ENCODE measurements around the gene NBEAL2. TPM values are rescaled to one million over a fixed set of nuclear protein-coding genes. Genes with fewer than 3 reads are reported as not detected.
A peak's percentile ranks its signal among the peaks of the same experiment; 100 is the strongest.

Gene NBEAL2
- total and polyA plus RNA-seq, 2 of the 4 experiments (the other 2 are of a cell fraction) = 2.2 to 12.5 TPM

DNA sequence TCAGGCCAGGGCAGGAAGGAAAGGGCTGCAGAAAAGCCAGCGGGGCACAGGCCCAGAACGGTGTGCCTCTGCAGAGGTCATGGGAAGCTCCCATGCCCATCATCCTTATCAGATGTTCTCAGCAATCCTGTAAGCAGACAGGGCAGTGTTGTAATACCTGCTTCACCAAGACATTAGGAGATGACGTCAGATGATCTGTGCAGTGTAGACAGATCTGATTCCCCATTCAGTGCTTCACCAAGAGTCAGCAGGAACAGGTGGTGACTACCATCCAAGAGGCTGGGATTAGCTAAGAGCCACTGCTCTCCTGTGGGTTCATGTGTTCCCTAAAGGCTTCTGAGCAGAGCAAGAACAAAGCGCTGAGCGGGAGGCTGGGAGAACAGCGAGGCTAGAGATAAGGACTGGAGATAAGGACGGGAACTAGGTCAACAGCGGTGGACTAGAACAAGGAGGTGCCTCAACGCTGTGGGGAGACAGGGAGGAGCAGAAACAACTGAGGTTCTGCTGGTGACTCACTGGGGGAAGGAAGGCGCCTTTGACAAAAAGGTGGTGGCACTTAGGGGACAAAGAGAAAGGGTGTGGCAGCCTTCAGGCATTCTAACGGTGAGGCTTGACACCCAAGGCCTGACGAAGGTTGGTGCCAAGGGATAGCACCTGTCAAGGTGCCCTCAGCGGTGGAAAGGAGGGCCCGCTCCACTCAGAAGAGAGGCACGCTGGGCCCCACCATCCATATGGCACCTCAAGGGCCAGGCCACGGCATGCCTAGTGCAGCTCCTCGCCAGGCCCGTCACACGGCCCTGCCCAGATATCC is 31.3 kb upstream of the NBEAL2 start:
- Histone ChIP-seq H3K18ac (ENCODE audit: low read depth, low read length) (no peak overlapping the region), H3K4me1 (ENCODE audit: control insufficient read depth, insufficient read depth, low read length) (peaks cover 13% of the 10 kb centered on the region), H4K5ac (ENCODE audit: low read depth, low read length) (no peak overlapping the region), H3K4me2 (ENCODE audit: low read depth, low read length) (no peak overlapping the region), H3K14ac (replicated peaks; ENCODE audit: low read depth, low read length) (no peak overlapping the region), H4K91ac (ENCODE audit: insufficient read depth, low read depth, low read length) (no peak overlapping the region), H3K9me3 (ENCODE audit: control insufficient read depth, insufficient read depth, low read length) (no peaks in the 10 kb centered on the region), H4K20me1 (ENCODE audit: insufficient read depth, low read length) (peaks cover 93% of the 10 kb centered on the region), H2AK5ac (ENCODE audit: low read depth, low read length) (no peak overlapping the region), H2BK20ac (ENCODE audit: low read depth, low read length) (no peak overlapping the region), H3K9me1 (ENCODE audit: insufficient read depth, low read length) (peaks cover 43% of the 10 kb centered on the region), H2AFZ (replicated peaks; ENCODE audit: low read length, poor library complexity) (no peak overlapping the region), H3K23ac (ENCODE audit: low read depth, low read length) (no peak overlapping the region), H3K4me3 (ENCODE audit: insufficient read depth, low read depth, low read length) (no peak overlapping the region), H3K27ac (ENCODE audit: insufficient read depth, low read length) (no peak overlapping the region), H2BK15ac (ENCODE audit: low read depth, low read length) (no peak overlapping the region), H3K36me3 (ENCODE audit: control insufficient read depth, insufficient read depth, low read length) (peaks cover 14% of the 10 kb centered on the region; the same call in 1 of the 2 replicates), H2BK120ac (ENCODE audit: low read depth, low read length) (no peak overlapping the region), H3K4ac (ENCODE audit: low read depth, low read length) (no peak overlapping the region), H3K56ac (ENCODE audit: extremely low read depth, insufficient read depth, low read length) (no peak overlapping the region), H4K8ac (ENCODE audit: low read depth in 2 of 2, low read length in 2 of 2) (no peak overlapping the region), H3K27me3 (ENCODE audit: control insufficient read depth, insufficient read depth, low read length) (no peaks in the 10 kb centered on the region), H3K79me1 (ENCODE audit: low read depth in 1 of 2, low read length in 2 of 2) (peaks cover 66 to 93% of the 10 kb centered on the region in 2 experiments), H2BK5ac (ENCODE audit: low read depth, low read length, poor library complexity, severe bottlenecking) (no peak overlapping the region), H2AK9ac (replicated peaks; ENCODE audit: low read depth, low read length, poor library complexity) (no peak overlapping the region), H3K9ac (ENCODE audit: low read depth, low read length) (no peak overlapping the region)
- dilution Hi-C loops (cut with HindIII; ENCODE audit: low sequenced_read_pairs, unreplicated experiment) (no loop called here), intact Hi-C loops (cut with micrococcal nuclease) (no loop called here), in situ Hi-C loops (cut with MboI; ENCODE audit: low sequenced_read_pairs) (no loop called here)
- TF ChIP-seq CEBPB (IDR thresholded peaks at IDR 0.05; ENCODE audit: low read depth, low read length) (peak; percentile 56), MXI1 (IDR thresholded peaks at IDR 0.05; ENCODE audit: borderline replicate concordance, low read depth, low read length) (no peak)
- CTCF ChIA-PET = interaction anchor here (1.5 kb wide), 1 partner anchor 12 kb away, joined by 4 read pairs; no protein-coding TSS in a partner anchor
- BruUV-seq (replicated peaks) = no TSS peak
- peak; percentile 52 for DNase-seq
- peak; percentile 9; the same call in 1 of the 2 replicates for ATAC-seq (ENCODE audit: low read depth)
- 56% methylated on average over 7 of the region's 19 CpGs; no CpG with 5 or more reads in 1 of the 2 experiments for WGBS, 2 experiments (ENCODE audit: extremely low coverage in 2 of 2, insufficient read length in 1 of 2)
- POLR2A ChIA-PET (ENCODE audit: unreplicated experiment) = no interaction called here
